ENCODE measurements around the gene FOXRED1. TPM values are rescaled to one million over a fixed set of nuclear protein-coding genes. Genes with fewer than 3 reads are reported as not detected.

FOXRED1 gene
- total and polyA plus RNA-seq, 10 of the 15 experiments (the other 5 are each of a cell fraction or from before 2014, with no cell fraction given), result 9.9 to 67.7 (median 38.0) TPM

Small RNA genes lying within 50 kb of the gene (small RNA-seq; reads per million reads assigned to genes)
- not detected for gene RN7SL351P

Other genes with a start within 250 kb of the FOXRED1 start
- gene CDON, start 206.3 kb upstream of the FOXRED1 start, total RNA-seq (2014; rRNA removed), result 0.23 and 0.38 TPM in 2 replicates
- 0.28 and 0.45 TPM in 2 replicates for gene CDON, start 206.3 kb upstream of the FOXRED1 start, total RNA-seq (2014; rRNA removed; fragmentation: Illumina TruSeq; extraction: Trizol)
- 0.21 and 0.46 TPM in 2 replicates for gene CDON, start 206.3 kb upstream of the FOXRED1 start, total RNA-seq (2021)
- gene CDON, start 206.3 kb upstream of the FOXRED1 start, polyA plus RNA-seq (2011; rRNA removed), result 3.2 and 4.2 TPM in 2 replicates
- 0.40 and 0.79 TPM in 2 replicates for gene CDON, start 206.3 kb upstream of the FOXRED1 start, polyA plus RNA-seq (2014; fragmentation: Illumina TruSeq; extraction: Trizol)
- under 1 TPM; 0.07 to 0.21 TPM for gene CDON, start 206.3 kb upstream of the FOXRED1 start, polyA plus RNA-seq (2014; fragmentation: Nextera tagmentation; extraction: Ambion mirVana)
- gene CDON, start 206.3 kb upstream of the FOXRED1 start, polyA plus RNA-seq (2014; rRNA removed), result 0.27 and 0.31 TPM in 2 replicates
- under 1 TPM; 0.32 to 0.83 TPM for gene CDON, start 206.3 kb upstream of the FOXRED1 start, polyA plus RNA-seq (2016; fragmentation: Nextera tagmentation; extraction: Ambion mirVana)
- gene RPUSD4, start 57.5 kb upstream of the FOXRED1 start, total RNA-seq (2014; rRNA removed), result 30.6 and 31.0 TPM in 2 replicates
- 29.6 and 32.5 TPM in 2 replicates for gene RPUSD4, start 57.5 kb upstream of the FOXRED1 start, total RNA-seq (2014; rRNA removed; fragmentation: Illumina TruSeq; extraction: Trizol)
- gene RPUSD4, start 57.5 kb upstream of the FOXRED1 start, total RNA-seq (2021), result 40.6 and 46.8 TPM in 2 replicates
- 40.3 and 47.6 TPM in 2 replicates for gene RPUSD4, start 57.5 kb upstream of the FOXRED1 start, polyA plus RNA-seq (2011; rRNA removed)
- gene RPUSD4, start 57.5 kb upstream of the FOXRED1 start, polyA plus RNA-seq (2014; fragmentation: Illumina TruSeq; extraction: Trizol), result 30.7 and 34.4 TPM in 2 replicates
- 10 to 100 TPM; 24.5 to 25.9 TPM for gene RPUSD4, start 57.5 kb upstream of the FOXRED1 start, polyA plus RNA-seq (2014; fragmentation: Nextera tagmentation; extraction: Ambion mirVana)
- gene RPUSD4, start 57.5 kb upstream of the FOXRED1 start, polyA plus RNA-seq (2014; rRNA removed), result 38.7 and 43.7 TPM in 2 replicates
- gene RPUSD4, start 57.5 kb upstream of the FOXRED1 start, polyA plus RNA-seq (2016; fragmentation: Nextera tagmentation; extraction: Ambion mirVana), result 10 to 100 TPM; 28.8 to 29.0 TPM
- gene FAM118B, start 57.4 kb upstream of the FOXRED1 start, total RNA-seq (2014; rRNA removed), result 13.8 and 14.5 TPM in 2 replicates
- gene FAM118B, start 57.4 kb upstream of the FOXRED1 start, total RNA-seq (2014; rRNA removed; fragmentation: Illumina TruSeq; extraction: Trizol), result 16.5 and 16.6 TPM in 2 replicates
- 12.0 and 15.0 TPM in 2 replicates for gene FAM118B, start 57.4 kb upstream of the FOXRED1 start, total RNA-seq (2021)
- 16.6 and 18.1 TPM in 2 replicates for gene FAM118B, start 57.4 kb upstream of the FOXRED1 start, polyA plus RNA-seq (2011; rRNA removed)
- gene FAM118B, start 57.4 kb upstream of the FOXRED1 start, polyA plus RNA-seq (2014; fragmentation: Illumina TruSeq; extraction: Trizol), result 13.8 and 15.0 TPM in 2 replicates
- 10 to 100 TPM; 21.3 to 24.7 TPM for gene FAM118B, start 57.4 kb upstream of the FOXRED1 start, polyA plus RNA-seq (2014; fragmentation: Nextera tagmentation; extraction: Ambion mirVana)
- 12.1 and 12.8 TPM in 2 replicates for gene FAM118B, start 57.4 kb upstream of the FOXRED1 start, polyA plus RNA-seq (2014; rRNA removed)
- 10 to 100 TPM; 29.0 to 29.7 TPM for gene FAM118B, start 57.4 kb upstream of the FOXRED1 start, polyA plus RNA-seq (2016; fragmentation: Nextera tagmentation; extraction: Ambion mirVana)
- gene SRPRA, start 259 bp upstream of the FOXRED1 start, total RNA-seq (2014; rRNA removed), result 88.1 and 90.3 TPM in 2 replicates
- 71.8 and 75.4 TPM in 2 replicates for gene SRPRA, start 259 bp upstream of the FOXRED1 start, total RNA-seq (2014; rRNA removed; fragmentation: Illumina TruSeq; extraction: Trizol)
- gene SRPRA, start 259 bp upstream of the FOXRED1 start, total RNA-seq (2021), result 105 and 114 TPM in 2 replicates
- gene SRPRA, start 259 bp upstream of the FOXRED1 start, polyA plus RNA-seq (2011; rRNA removed), result 51.5 and 89.7 TPM in 2 replicates
- 104 and 119 TPM in 2 replicates for gene SRPRA, start 259 bp upstream of the FOXRED1 start, polyA plus RNA-seq (2014; fragmentation: Illumina TruSeq; extraction: Trizol)
- 10 to 100 TPM; 29.6 to 50.4 TPM for gene SRPRA, start 259 bp upstream of the FOXRED1 start, polyA plus RNA-seq (2014; fragmentation: Nextera tagmentation; extraction: Ambion mirVana)
- gene SRPRA, start 259 bp upstream of the FOXRED1 start, polyA plus RNA-seq (2014; rRNA removed), result 92.2 and 96.0 TPM in 2 replicates
- 100 to 1,000 TPM; 119 to 131 TPM for gene SRPRA, start 259 bp upstream of the FOXRED1 start, polyA plus RNA-seq (2016; fragmentation: Nextera tagmentation; extraction: Ambion mirVana)
- 3.1 and 4.7 TPM in 2 replicates for gene TIRAP, start 13.9 kb downstream of the FOXRED1 start, total RNA-seq (2014; rRNA removed)
- 5.0 and 5.3 TPM in 2 replicates for gene TIRAP, start 13.9 kb downstream of the FOXRED1 start, total RNA-seq (2014; rRNA removed; fragmentation: Illumina TruSeq; extraction: Trizol)
- 7.4 and 8.0 TPM in 2 replicates for gene TIRAP, start 13.9 kb downstream of the FOXRED1 start, total RNA-seq (2021)
- gene TIRAP, start 13.9 kb downstream of the FOXRED1 start, polyA plus RNA-seq (2011; rRNA removed), result 2.8 and 4.6 TPM in 2 replicates
- gene TIRAP, start 13.9 kb downstream of the FOXRED1 start, polyA plus RNA-seq (2014; fragmentation: Illumina TruSeq; extraction: Trizol), result 7.6 and 9.9 TPM in 2 replicates
- under 1 TPM; 0.76 to 0.88 TPM for gene TIRAP, start 13.9 kb downstream of the FOXRED1 start, polyA plus RNA-seq (2014; fragmentation: Nextera tagmentation; extraction: Ambion mirVana)
- 6.8 and 7.1 TPM in 2 replicates for gene TIRAP, start 13.9 kb downstream of the FOXRED1 start, polyA plus RNA-seq (2014; rRNA removed)
- 1 to 10 TPM; 3.5 to 4.6 TPM for gene TIRAP, start 13.9 kb downstream of the FOXRED1 start, polyA plus RNA-seq (2016; fragmentation: Nextera tagmentation; extraction: Ambion mirVana)
- 58.8 and 61.9 TPM in 2 replicates for gene DCPS, start 34.9 kb downstream of the FOXRED1 start, total RNA-seq (2014; rRNA removed)
- gene DCPS, start 34.9 kb downstream of the FOXRED1 start, total RNA-seq (2014; rRNA removed; fragmentation: Illumina TruSeq; extraction: Trizol), result 36.7 and 39.7 TPM in 2 replicates
- gene DCPS, start 34.9 kb downstream of the FOXRED1 start, total RNA-seq (2021), result 56.1 and 56.8 TPM in 2 replicates
- gene DCPS, start 34.9 kb downstream of the FOXRED1 start, polyA plus RNA-seq (2011; rRNA removed), result 62.4 and 97.0 TPM in 2 replicates
- 57.4 and 77.4 TPM in 2 replicates for gene DCPS, start 34.9 kb downstream of the FOXRED1 start, polyA plus RNA-seq (2014; fragmentation: Illumina TruSeq; extraction: Trizol)
- 10 to 100 TPM; 23.5 to 33.2 TPM for gene DCPS, start 34.9 kb downstream of the FOXRED1 start, polyA plus RNA-seq (2014; fragmentation: Nextera tagmentation; extraction: Ambion mirVana)
- 70.3 and 76.1 TPM in 2 replicates for gene DCPS, start 34.9 kb downstream of the FOXRED1 start, polyA plus RNA-seq (2014; rRNA removed)
- 100 to 1,000 TPM in 1 of 2 experiments, 10 to 100 TPM in 1; 99.2 to 101 TPM for gene DCPS, start 34.9 kb downstream of the FOXRED1 start, polyA plus RNA-seq (2016; fragmentation: Nextera tagmentation; extraction: Ambion mirVana)
- gene ST3GAL4, start 86.5 kb downstream of the FOXRED1 start, total RNA-seq (2014; rRNA removed), result 7.0 and 7.5 TPM in 2 replicates
- gene ST3GAL4, start 86.5 kb downstream of the FOXRED1 start, total RNA-seq (2014; rRNA removed; fragmentation: Illumina TruSeq; extraction: Trizol), result 3.5 and 3.8 TPM in 2 replicates
- gene ST3GAL4, start 86.5 kb downstream of the FOXRED1 start, total RNA-seq (2021), result 5.4 and 5.6 TPM in 2 replicates
- gene ST3GAL4, start 86.5 kb downstream of the FOXRED1 start, polyA plus RNA-seq (2011; rRNA removed), result 2.1 and 4.0 TPM in 2 replicates
- 3.9 and 8.1 TPM in 2 replicates for gene ST3GAL4, start 86.5 kb downstream of the FOXRED1 start, polyA plus RNA-seq (2014; fragmentation: Illumina TruSeq; extraction: Trizol)
- not detected for gene ST3GAL4, start 86.5 kb downstream of the FOXRED1 start, polyA plus RNA-seq (2014; fragmentation: Nextera tagmentation; extraction: Ambion mirVana)
- gene ST3GAL4, start 86.5 kb downstream of the FOXRED1 start, polyA plus RNA-seq (2014; rRNA removed), result 5.9 TPM in 2 replicates
- 1 to 10 TPM; 7.8 TPM for gene ST3GAL4, start 86.5 kb downstream of the FOXRED1 start, polyA plus RNA-seq (2016; fragmentation: Nextera tagmentation; extraction: Ambion mirVana)

Data from GM12878 (cell line).